SK-N-SH treated with all-trans-retinoic acid at 6 μM for 48 hours (cell line): Measurements from ENCODE around the gene USH2A.

Experiments
- CSDC2 ChIP-seq: fragments of 250-450 bp; sonication (Bioruptor Pico); IDR thresholded peaks from 2 replicates; pipeline ENCODE4 v1.5.0; 2020; ENCODE audit warnings: mild to moderate bottlenecking, moderate library complexity
- PPARA ChIP-seq: fragments of 250-450 bp; sonication (Bioruptor Pico); IDR thresholded peaks from 2 replicates; pipeline ENCODE4 v1.5.0; 2020; ENCODE audit warnings: mild to moderate bottlenecking, borderline replicate concordance
- RARB ChIP-seq: fragments of 250-450 bp; sonication (Bioruptor Pico); IDR thresholded peaks from 2 replicates; pipeline ENCODE4 v1.8.0; 2021; ENCODE audit warnings: mild to moderate bottlenecking, moderate library complexity
- ZFP3 ChIP-seq: fragments of 250-450 bp; sonication (Bioruptor Pico); IDR thresholded peaks from 2 replicates; pipeline ENCODE4 v1.5.0; 2020; ENCODE audit warnings: mild to moderate bottlenecking, moderate library complexity
- ZNF565 ChIP-seq: fragments of 450-650 bp; formaldehyde crosslinking; conservative IDR thresholded peaks from 2 replicates; pipeline ENCODE4 v1.5.0; 2020; ENCODE audit warnings: low read depth, mild to moderate bottlenecking, moderate library complexity
- ZNF8 ChIP-seq: fragments of 450-650 bp; formaldehyde crosslinking; IDR thresholded peaks from 2 replicates; pipeline ENCODE4 v1.5.0; 2020; ENCODE audit warnings: mild to moderate bottlenecking, moderate library complexity
- TF ChIP-seq, protein P1 (sequence below): fragments of 250-450 bp; sonication (Bioruptor Pico); IDR thresholded peaks from 2 replicates; pipeline ENCODE4 v1.5.1; 2021; ENCODE audit warnings: mild to moderate bottlenecking, moderate library complexity

DNA sequence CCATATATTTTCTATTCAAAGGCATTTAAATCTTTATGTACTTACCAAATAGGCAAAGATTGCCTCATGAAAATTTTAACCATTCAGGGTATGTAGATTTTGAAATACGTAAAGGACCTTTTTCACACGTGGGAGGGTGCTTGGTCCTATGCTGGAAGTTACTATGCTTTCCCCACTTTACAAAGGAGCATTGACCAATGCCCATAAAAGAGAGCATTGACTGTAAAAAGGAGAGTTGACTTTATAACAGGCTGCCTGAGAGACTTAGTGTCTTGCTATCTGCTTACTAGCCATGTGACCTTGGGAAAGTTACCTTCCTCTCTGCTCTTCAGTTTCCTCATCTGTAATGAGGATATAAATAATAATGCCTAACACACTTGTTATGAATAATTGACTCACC is 346.5 kb downstream of the USH2A start:
- TF ChIP-seq ZFP3 (no peak), CSDC2 (no peak), RARB (CRISPR knock-in tag) (no peak), ZNF565 (CRISPR knock-in tag) (no peak), ZNF8 (CRISPR knock-in tag) (no peak), PPARA (CRISPR knock-in tag) (no peak)
- TF ChIP-seq, protein P1, sequence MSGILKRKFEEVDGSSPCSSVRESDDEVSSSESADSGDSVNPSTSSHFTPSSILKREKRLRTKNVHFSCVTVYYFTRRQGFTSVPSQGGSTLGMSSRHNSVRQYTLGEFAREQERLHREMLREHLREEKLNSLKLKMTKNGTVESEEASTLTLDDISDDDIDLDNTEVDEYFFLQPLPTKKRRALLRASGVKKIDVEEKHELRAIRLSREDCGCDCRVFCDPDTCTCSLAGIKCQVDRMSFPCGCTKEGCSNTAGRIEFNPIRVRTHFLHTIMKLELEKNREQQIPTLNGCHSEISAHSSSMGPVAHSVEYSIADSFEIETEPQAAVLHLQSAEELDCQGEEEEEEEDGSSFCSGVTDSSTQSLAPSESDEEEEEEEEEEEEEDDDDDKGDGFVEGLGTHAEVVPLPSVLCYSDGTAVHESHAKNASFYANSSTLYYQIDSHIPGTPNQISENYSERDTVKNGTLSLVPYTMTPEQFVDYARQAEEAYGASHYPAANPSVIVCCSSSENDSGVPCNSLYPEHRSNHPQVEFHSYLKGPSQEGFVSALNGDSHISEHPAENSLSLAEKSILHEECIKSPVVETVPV (CRISPR knock-in tag), result no peak
